PFSK-1 (cell line): ENCODE results near the gene LDAF1.

ENCODE experiments used
- FOXP2 ChIP-seq: optimal IDR thresholded peaks from 2 replicates; pipeline ENCODE3; 2011; ENCODE audit warnings: borderline replicate concordance, control low read depth, inconsistent platforms; ENCODE audit not compliant: insufficient read depth; ENCODE audit errors: extremely low read length, extremely low read depth
- POLR2AphosphoS5 ChIP-seq: IDR thresholded peaks from 2 replicates; pipeline ENCODE4 v1.6.1; 2012; ENCODE audit warnings: low read depth, mild to moderate bottlenecking, control low read depth, low read length, moderate library complexity
- SIN3A ChIP-seq: IDR thresholded peaks from 2 replicates; pipeline ENCODE4 v1.6.1; 2012; ENCODE audit warnings: mild to moderate bottlenecking, low read length, moderate library complexity, borderline replicate concordance; ENCODE audit not compliant: insufficient read depth
- TAF1 ChIP-seq: IDR thresholded peaks from 2 replicates; pipeline ENCODE4 v1.6.1; 2012; ENCODE audit warnings: low read length, control low read depth, borderline replicate concordance; ENCODE audit not compliant: insufficient read depth
- TF ChIP-seq, protein P1 (sequence below), 2 experiments: IDR thresholded peaks; 2 replicates each; pipeline versions ENCODE4 v1.6.1 to v1.8.0; 2011 to 2012; ENCODE audit warnings: low read depth in 2 of 2, low read length in 2 of 2, control low read depth in 1 of 2, inconsistent platforms in 1 of 2, mild to moderate bottlenecking in 1 of 2, moderate library complexity in 1 of 2; ENCODE audit not compliant: insufficient read depth in 1 of 2

GRCh38 chr16:21197112-21197511 lies 38.6 kb downstream of the LDAF1 start:
- TF ChIP-seq POLR2AphosphoS5 (no peak), TAF1 (no peak), SIN3A (no peak), FOXP2 (no peak)
- TF ChIP-seq, protein P1, sequence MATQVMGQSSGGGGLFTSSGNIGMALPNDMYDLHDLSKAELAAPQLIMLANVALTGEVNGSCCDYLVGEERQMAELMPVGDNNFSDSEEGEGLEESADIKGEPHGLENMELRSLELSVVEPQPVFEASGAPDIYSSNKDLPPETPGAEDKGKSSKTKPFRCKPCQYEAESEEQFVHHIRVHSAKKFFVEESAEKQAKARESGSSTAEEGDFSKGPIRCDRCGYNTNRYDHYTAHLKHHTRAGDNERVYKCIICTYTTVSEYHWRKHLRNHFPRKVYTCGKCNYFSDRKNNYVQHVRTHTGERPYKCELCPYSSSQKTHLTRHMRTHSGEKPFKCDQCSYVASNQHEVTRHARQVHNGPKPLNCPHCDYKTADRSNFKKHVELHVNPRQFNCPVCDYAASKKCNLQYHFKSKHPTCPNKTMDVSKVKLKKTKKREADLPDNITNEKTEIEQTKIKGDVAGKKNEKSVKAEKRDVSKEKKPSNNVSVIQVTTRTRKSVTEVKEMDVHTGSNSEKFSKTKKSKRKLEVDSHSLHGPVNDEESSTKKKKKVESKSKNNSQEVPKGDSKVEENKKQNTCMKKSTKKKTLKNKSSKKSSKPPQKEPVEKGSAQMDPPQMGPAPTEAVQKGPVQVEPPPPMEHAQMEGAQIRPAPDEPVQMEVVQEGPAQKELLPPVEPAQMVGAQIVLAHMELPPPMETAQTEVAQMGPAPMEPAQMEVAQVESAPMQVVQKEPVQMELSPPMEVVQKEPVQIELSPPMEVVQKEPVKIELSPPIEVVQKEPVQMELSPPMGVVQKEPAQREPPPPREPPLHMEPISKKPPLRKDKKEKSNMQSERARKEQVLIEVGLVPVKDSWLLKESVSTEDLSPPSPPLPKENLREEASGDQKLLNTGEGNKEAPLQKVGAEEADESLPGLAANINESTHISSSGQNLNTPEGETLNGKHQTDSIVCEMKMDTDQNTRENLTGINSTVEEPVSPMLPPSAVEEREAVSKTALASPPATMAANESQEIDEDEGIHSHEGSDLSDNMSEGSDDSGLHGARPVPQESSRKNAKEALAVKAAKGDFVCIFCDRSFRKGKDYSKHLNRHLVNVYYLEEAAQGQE (IDR thresholded peaks at IDR 0.05; ENCODE audit: insufficient read depth in 1 of 2, low read depth in 2 of 2, low read length in 2 of 2) = no peak
